K562 (cell line): ENCODE results near the gene ERMARD. TPM values are rescaled to one million over a fixed set of nuclear protein-coding genes. Genes with fewer than 3 reads are reported as not detected.

ENCODE experiments used
- DMBX1 ChIP-seq: fragments of 250-450 bp; sonication (Bioruptor Pico); IDR thresholded peaks from 2 replicates; pipeline ENCODE4 v1.8.0; 2022; ENCODE audit warnings: inconsistent platforms, mild to moderate bottlenecking, moderate library complexity, borderline replicate concordance
- DPF2 ChIP-seq: fragments of 450-650 bp; IDR thresholded peaks from 2 replicates; pipeline ENCODE4 v1.6.1; 2016
- EWSR1 ChIP-seq: fragments of 450-650 bp; IDR thresholded peaks from 2 replicates; pipeline ENCODE4 v1.6.1; 2018; ENCODE audit warnings: borderline replicate concordance, mild to moderate bottlenecking, low read depth, moderate library complexity; ENCODE audit not compliant: partially characterized antibody
- HCFC1 ChIP-seq: IDR thresholded peaks from 2 replicates; pipeline ENCODE4 v1.6.1; 2012; ENCODE audit warnings: low read depth, low read length, improper control_type of control experiment
- ILF3 ChIP-seq: fragments of 450-650 bp; IDR thresholded peaks from 2 replicates; pipeline ENCODE4 v1.6.1; 2018; ENCODE audit warnings: antibody characterized with exemption, mild to moderate bottlenecking, moderate library complexity, borderline replicate concordance
- KLF13 ChIP-seq: fragments of 450-650 bp; IDR thresholded peaks from 2 replicates; pipeline ENCODE4 v1.6.1; 2016; ENCODE audit warnings: missing genetic modification characterization, low read depth, mild to moderate bottlenecking, missing compliant biosample characterization, moderate library complexity, borderline replicate concordance
- MAZ ChIP-seq, 2 experiments: fragments of 450-650 bp in 1 of 2; sonication (generic) in 1 of 2; formaldehyde crosslinking; IDR thresholded peaks in 1 of 2; conservative IDR thresholded peaks in 1 of 2; 2 replicates each; pipeline versions ENCODE4 v1.4.0 to v1.5.0; 2020; ENCODE audit warnings: mild to moderate bottlenecking in 1 of 2, missing genetic modification reagents in 1 of 2
- NR3C1 ChIP-seq: sonication (generic); formaldehyde crosslinking; IDR thresholded peaks from 2 replicates; pipeline ENCODE4 v1.8.1; 2022; ENCODE audit warnings: missing genetic modification reagents
- PHTF2 ChIP-seq: fragments of 250-450 bp; sonication (Bioruptor Pico); IDR thresholded peaks from 2 replicates; pipeline ENCODE4 v1.5.0; 2021; ENCODE audit warnings: mild to moderate bottlenecking
- PRMT5 ChIP-seq: sonication (generic); formaldehyde crosslinking; IDR thresholded peaks from 2 replicates; pipeline ENCODE4 v1.5.0; 2020; ENCODE audit warnings: missing genetic modification reagents
- RBM25 ChIP-seq: fragments of 200-400 bp; formaldehyde crosslinking; IDR thresholded peaks from 2 replicates; pipeline ENCODE4 v1.6.1; 2018; ENCODE audit warnings: low read length, low read depth, moderate library complexity; ENCODE audit not compliant: severe bottlenecking
- SAP30 ChIP-seq: fragments of 200-600 bp; sonication (generic); IDR thresholded peaks from 2 replicates; pipeline ENCODE4 v1.6.1; 2012; ENCODE audit warnings: borderline replicate concordance, low read depth, mild to moderate bottlenecking, moderate library complexity, low read length, control low read depth, inconsistent platforms; ENCODE audit not compliant: insufficient read depth, poor library complexity, severe bottlenecking
- TCF3 ChIP-seq: sonication (generic); formaldehyde crosslinking; IDR thresholded peaks from 2 replicates; pipeline ENCODE4 v1.4.0; 2020; ENCODE audit warnings: mild to moderate bottlenecking, missing genetic modification reagents
- XRCC4 ChIP-seq: IDR thresholded peaks from one replicate; pipeline ENCODE4 v1.6.1; 2011; ENCODE audit not compliant: insufficient read depth, insufficient read length; ENCODE audit errors: extremely low read depth
- ZNF644 ChIP-seq: fragments of 200-800 bp; sonication (Bioruptor generic); IDR thresholded peaks from 2 replicates; pipeline ENCODE4 v1.6.1; 2016; ENCODE audit warnings: low read depth, missing genetic modification characterization, missing compliant biosample characterization
- polyA plus RNA-seq, 8 experiments: library from polyadenylated mRNA; depleted of rRNA in 4 of 8; stranded (reverse) in 5 of 8; unstranded in 3 of 8; fragments of >200 nt; fragmentation: Nextera tagmentation in 2 of 8; fragmentation: Illumina TruSeq in 1 of 8; extraction: Ambion mirVana in 2 of 8; extraction: Trizol in 1 of 8; gene quantifications; 2 replicates each; pipeline versions ENCODE4 v1.2.1 to v1.2.3, GENCODE V29; 2011 to 2014; ENCODE audit warnings: inconsistent platforms in 1 of 8, missing spikeins in 1 of 8
- total RNA-seq, 7 experiments: library from RNA; depleted of rRNA in 6 of 7; stranded (reverse); fragments of >200 nt in 6 of 7; fragmentation: Illumina TruSeq in 2 of 7; extraction: Trizol in 2 of 7; gene quantifications; 2 replicates each; pipeline versions ENCODE4 v1.2.1 to v1.2.3, GENCODE V29; 2011 to 2021; ENCODE audit warnings: low replicate concordance in 1 of 7
- TF ChIP-seq, protein P1 (sequence below), 3 experiments: fragments of 200-800 bp in 1 of 3; sonication (Bioruptor generic) in 1 of 3; sonication (generic) in 1 of 3; formaldehyde crosslinking in 1 of 3; IDR thresholded peaks; 2 replicates each; pipeline versions ENCODE4 v1.6.1 to v1.8.0; 2016 to 2022; ENCODE audit warnings: mild to moderate bottlenecking in 2 of 3, missing compliant biosample characterization in 2 of 3, missing genetic modification characterization in 2 of 3, missing genetic modification reagents in 1 of 3
- TF ChIP-seq, protein P2 (sequence below): sonication (generic); formaldehyde crosslinking; IDR thresholded peaks from 2 replicates; pipeline ENCODE4 v1.8.0; 2023; ENCODE audit warnings: mild to moderate bottlenecking, missing genetic modification reagents
- TF ChIP-seq, protein P3 (sequence below): sonication (generic); formaldehyde crosslinking; IDR thresholded peaks from 2 replicates; pipeline ENCODE4 v1.8.1; 2023; ENCODE audit warnings: mild to moderate bottlenecking, missing genetic modification reagents

Gene ERMARD
- total and polyA plus RNA-seq, 9 of the 15 experiments (the other 6 are each of a cell fraction or from before 2014, with no cell fraction given), result 14.5 to 68.6 (median 27.7) TPM

DNA sequence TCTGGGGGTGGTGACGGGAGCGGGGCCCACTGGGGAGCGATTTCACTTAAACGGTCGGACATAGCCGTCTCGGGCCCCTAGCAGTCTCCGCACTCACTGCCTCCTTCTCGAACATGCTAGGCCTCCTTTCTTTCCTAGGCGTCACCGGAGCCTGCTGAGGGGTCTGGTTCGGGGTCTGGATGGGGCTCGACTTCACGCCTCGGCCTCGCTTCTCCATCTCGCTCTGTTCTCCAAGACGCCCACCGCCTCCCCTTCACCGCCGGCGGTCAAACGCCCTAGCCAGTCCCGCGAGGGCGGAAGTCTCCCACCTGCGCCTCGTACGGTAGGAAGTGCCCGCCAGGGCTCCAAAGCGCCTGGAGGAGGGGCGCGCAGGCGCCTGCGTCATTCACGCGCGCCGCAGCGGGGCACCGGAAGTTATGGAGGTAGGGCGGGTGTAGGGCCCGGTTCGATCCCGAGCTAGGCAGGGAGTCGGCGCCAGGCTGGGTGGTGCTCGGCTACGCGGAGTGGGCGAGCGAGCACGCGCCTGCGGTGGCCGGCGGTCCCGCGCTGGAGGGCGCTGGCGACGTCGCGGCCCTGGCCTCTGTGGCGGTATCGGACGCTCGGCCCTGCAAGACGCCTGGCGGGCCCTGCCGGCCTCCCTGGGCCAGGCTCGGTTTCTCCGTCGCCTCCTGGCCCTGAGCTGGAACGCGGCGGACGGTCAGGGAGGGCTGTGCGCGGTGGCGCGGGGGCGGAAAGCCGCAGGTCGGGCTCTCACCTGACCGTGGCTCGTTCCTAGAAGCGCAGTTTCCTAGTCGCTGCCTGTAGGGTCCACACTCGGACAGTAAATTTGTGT lies at the start of gene ERMARD, which contains the start of gene DYNLT2 (continued):
- TF ChIP-seq, protein P1, sequence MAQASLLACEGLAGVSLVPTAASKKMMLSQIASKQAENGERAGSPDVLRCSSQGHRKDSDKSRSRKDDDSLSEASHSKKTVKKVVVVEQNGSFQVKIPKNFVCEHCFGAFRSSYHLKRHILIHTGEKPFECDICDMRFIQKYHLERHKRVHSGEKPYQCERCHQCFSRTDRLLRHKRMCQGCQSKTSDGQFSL (CRISPR knock-in tag; IDR thresholded peaks at IDR 0.05), result peak; percentile 74
- TF ChIP-seq, protein P1 (tag; IDR thresholded peaks at IDR 0.05), result no peak
- TF ChIP-seq HCFC1 (peak; percentile 92), RBM25 (peak; percentile 31), PRMT5 (CRISPR knock-in tag) (0 out of 2 replicates have a peak, but pooled peaks have one; percentile 26), PHTF2 (CRISPR knock-in tag) (0 out of 2 replicates have a peak, but pooled peaks have one; percentile 30), MAZ (CRISPR knock-in tag; conservative IDR thresholded peaks at IDR 0.05 in 1 of 2, IDR thresholded peaks at IDR 0.05 in 1 of 2) (peak; percentile 93 to 94), DPF2 (0 out of 2 replicates have a peak, but pooled peaks have one; percentile 49), ZNF644 (tag) (no peak; the same call in 1 of the 2 replicates), TCF3 (CRISPR knock-in tag) (peak; percentile 59), NR3C1 (CRISPR knock-in tag) (peak; percentile 91), SAP30 (peak; percentile 72), EWSR1 (no peak), DMBX1 (CRISPR knock-in tag) (no peak), ILF3 (no peak), XRCC4 (no peak), KLF13 (tag) (0 out of 2 replicates have a peak, but pooled peaks have one; percentile 40)
- TF ChIP-seq, protein P2, sequence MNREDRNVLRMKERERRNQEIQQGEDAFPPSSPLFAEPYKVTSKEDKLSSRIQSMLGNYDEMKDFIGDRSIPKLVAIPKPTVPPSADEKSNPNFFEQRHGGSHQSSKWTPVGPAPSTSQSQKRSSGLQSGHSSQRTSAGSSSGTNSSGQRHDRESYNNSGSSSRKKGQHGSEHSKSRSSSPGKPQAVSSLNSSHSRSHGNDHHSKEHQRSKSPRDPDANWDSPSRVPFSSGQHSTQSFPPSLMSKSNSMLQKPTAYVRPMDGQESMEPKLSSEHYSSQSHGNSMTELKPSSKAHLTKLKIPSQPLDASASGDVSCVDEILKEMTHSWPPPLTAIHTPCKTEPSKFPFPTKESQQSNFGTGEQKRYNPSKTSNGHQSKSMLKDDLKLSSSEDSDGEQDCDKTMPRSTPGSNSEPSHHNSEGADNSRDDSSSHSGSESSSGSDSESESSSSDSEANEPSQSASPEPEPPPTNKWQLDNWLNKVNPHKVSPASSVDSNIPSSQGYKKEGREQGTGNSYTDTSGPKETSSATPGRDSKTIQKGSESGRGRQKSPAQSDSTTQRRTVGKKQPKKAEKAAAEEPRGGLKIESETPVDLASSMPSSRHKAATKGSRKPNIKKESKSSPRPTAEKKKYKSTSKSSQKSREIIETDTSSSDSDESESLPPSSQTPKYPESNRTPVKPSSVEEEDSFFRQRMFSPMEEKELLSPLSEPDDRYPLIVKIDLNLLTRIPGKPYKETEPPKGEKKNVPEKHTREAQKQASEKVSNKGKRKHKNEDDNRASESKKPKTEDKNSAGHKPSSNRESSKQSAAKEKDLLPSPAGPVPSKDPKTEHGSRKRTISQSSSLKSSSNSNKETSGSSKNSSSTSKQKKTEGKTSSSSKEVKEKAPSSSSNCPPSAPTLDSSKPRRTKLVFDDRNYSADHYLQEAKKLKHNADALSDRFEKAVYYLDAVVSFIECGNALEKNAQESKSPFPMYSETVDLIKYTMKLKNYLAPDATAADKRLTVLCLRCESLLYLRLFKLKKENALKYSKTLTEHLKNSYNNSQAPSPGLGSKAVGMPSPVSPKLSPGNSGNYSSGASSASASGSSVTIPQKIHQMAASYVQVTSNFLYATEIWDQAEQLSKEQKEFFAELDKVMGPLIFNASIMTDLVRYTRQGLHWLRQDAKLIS, result peak; percentile 88; the same call in 1 of the 2 replicates
- TF ChIP-seq, protein P3, sequence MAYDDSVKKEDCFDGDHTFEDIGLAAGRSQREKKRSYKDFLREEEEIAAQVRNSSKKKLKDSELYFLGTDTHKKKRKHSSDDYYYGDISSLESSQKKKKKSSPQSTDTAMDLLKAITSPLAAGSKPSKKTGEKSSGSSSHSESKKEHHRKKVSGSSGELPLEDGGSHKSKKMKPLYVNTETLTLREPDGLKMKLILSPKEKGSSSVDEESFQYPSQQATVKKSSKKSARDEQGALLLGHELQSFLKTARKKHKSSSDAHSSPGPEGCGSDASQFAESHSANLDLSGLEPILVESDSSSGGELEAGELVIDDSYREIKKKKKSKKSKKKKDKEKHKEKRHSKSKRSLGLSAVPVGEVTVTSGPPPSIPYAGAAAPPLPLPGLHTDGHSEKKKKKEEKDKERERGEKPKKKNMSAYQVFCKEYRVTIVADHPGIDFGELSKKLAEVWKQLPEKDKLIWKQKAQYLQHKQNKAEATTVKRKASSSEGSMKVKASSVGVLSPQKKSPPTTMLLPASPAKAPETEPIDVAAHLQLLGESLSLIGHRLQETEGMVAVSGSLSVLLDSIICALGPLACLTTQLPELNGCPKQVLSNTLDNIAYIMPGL (CRISPR knock-in tag), result peak; percentile 97
